Measurements from ENCODE around the gene TIAM2.

DNA sequence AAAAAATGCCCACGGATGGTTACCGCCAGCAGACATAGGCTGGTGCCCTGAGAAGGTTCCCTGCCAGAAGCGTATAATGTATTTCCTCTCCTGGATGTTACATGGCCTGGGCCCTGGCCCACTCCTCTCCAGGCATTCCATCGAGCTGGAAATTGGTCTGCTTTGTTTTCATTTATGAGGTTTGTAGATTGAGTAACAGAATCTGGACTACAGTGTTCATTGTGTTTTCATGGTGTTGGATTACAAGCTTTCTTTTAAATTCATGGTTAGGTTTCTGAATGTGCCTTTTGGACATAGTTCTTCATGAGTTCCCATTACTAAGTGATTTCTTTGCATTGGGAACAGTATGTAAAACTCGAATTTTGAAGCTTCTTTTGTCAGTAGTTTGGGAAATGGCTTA is 6.4 kb downstream of the TIAM2 start:
- no peak for TF ChIP-seq POLR2A (IDR thresholded peaks at IDR 0.05)
- TF ChIP-seq, protein P1, sequence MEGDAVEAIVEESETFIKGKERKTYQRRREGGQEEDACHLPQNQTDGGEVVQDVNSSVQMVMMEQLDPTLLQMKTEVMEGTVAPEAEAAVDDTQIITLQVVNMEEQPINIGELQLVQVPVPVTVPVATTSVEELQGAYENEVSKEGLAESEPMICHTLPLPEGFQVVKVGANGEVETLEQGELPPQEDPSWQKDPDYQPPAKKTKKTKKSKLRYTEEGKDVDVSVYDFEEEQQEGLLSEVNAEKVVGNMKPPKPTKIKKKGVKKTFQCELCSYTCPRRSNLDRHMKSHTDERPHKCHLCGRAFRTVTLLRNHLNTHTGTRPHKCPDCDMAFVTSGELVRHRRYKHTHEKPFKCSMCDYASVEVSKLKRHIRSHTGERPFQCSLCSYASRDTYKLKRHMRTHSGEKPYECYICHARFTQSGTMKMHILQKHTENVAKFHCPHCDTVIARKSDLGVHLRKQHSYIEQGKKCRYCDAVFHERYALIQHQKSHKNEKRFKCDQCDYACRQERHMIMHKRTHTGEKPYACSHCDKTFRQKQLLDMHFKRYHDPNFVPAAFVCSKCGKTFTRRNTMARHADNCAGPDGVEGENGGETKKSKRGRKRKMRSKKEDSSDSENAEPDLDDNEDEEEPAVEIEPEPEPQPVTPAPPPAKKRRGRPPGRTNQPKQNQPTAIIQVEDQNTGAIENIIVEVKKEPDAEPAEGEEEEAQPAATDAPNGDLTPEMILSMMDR (IDR thresholded peaks at IDR 0.05): no peak
